IPS-NIHi7 (cell line): ENCODE data around the gene ABCC4.

ENCODE experiments used
- DNase-seq: peaks from one replicate; pipeline ENCODE4 v3.0.0; 2012; ENCODE audit warnings: mixed read lengths; ENCODE audit errors: extremely low spot score

Gene ABCC4

GRCh38 chr13:95233026-95233635, 68.1 kb downstream of the ABCC4 start:
- no peak for DNase-seq

- no peak for DNase-seq
Observed at GRCh38 chr13:95231393-95231792, 69.9 kb downstream of the ABCC4 start.

GRCh38 chr13:95229855-95230254, 71.4 kb downstream of the ABCC4 start:
- DNase-seq, result no peak

- no peak for DNase-seq
Observed at GRCh38 chr13:95228130-95228529, 73.1 kb downstream of the ABCC4 start.

DNA sequence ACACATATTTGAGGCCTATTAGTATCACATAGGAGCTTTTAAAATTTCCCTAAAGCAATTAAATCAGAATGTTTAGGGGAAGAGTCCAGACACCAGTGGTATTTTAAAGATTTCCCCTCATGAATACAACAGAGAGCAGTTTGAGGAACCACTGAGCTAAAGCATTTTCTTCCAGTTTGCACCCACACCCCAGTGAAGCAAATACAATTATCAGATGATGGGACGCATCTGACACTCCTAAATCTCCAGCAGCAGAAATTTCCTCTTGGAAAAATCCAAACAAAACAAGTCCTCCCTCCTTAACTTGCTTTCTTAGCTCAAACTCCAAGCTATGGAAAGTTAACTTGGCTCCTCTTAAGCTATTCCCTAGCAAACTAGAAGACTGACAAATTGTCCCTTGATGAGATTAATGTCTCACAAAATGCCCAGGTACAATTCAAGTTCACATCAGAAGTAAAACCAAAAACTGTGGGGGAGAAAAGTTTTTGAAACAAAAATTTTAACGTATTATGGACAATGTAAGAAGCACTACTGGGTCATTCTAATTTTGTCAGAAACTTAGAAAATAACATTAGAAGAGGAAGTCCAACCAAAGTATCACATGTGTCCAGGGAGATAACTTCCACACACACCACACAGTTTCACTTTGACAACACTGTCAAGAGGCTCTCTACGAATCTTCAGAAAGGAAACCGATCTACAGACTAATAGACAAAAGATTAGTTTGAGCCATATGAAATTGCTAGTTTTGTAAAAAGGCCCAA, 74.1 kb downstream of the ABCC4 start:
- no peak for DNase-seq

DNA sequence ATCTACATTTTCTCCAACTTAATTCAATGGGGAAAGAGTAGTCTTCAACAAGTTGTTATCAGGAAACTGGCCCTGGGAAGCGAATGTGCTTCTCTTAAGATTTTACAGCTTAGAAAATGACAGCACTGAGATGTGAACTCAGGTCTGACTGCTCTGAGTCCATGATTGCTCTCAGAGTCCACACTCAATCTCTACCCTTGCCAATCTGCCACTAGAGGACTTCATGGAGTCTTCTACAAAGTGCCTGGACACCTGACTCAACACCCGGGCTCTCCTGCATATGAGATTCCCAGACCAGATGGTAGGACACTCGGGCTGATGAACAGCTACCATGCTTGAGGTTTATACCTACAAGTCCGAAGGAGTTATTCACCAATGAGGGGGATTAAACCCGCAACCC, 74.8 kb downstream of the ABCC4 start:
- DNase-seq, result no peak

DNA sequence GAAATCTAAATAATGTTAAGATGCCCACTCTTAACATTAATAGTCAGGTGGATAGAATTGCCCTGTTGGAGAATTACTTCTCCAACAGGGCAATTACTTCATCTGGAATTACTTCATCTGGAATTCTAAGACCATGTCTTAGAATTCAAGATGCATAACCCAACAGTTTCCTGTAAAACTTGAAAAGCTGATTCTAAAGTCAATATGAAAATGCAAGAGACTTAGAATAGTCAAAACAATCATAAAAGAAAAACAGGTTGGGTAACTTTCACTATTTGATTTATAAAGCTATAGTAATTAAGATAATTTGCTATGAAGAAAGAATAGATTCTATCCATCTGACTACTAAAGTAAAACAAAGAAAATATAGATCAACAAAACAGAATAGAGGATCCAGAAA, 75.2 kb downstream of the ABCC4 start:
- DNase-seq, result no peak

GRCh38 chr13:95224064-95224463, 77.2 kb downstream of the ABCC4 start:
- no peak for DNase-seq

GRCh38 chr13:95222733-95223018, 78.6 kb downstream of the ABCC4 start:
- DNase-seq, result no peak

GRCh38 chr13:95221971-95222732, 79.1 kb downstream of the ABCC4 start:
- no peak for DNase-seq

GRCh38 chr13:95220611-95221010, 80.6 kb downstream of the ABCC4 start:
- no peak for DNase-seq

DNA sequence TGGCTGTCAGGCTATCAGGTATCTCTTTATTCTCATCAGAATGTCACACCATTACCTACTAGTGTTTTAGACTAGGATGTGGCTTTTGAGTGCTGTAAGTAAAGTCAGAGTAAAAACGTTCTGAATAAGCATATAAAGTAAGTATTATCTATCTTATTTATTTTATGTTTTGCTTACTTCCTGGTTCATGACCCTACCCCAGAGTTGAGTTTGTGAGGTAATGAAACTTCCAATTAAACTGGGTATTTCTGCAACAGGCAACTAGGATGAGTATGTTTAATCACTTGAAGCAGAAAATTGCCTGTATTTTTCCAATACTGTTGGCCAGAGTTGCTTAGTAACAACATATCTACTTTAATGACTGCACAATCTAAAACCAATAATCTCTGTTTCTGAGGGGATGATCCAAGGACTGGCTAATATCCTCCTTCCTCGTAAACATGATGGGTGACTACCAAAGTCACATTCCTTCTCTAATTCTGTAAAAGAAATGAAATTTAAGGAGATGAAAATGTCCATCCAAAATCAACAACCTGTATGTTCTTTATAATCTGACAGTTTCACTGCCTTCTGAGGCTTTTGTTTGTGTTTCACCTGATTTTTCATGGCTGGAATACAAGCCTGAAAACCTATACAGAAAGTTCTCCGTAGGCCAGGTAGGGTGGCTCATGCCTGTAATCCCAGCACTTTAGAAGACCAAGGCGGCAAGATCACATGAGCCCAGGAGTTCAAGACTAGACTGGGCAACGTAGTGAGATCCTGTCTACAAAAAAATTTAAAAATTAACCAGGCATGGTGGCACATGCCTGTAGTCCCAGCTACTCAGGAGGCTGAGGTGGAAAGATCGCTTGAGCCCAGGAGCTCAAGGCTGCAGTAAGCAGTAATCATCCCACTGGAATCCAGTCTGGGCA, 83.1 kb downstream of the ABCC4 start:
- DNase-seq, result no peak

DNA sequence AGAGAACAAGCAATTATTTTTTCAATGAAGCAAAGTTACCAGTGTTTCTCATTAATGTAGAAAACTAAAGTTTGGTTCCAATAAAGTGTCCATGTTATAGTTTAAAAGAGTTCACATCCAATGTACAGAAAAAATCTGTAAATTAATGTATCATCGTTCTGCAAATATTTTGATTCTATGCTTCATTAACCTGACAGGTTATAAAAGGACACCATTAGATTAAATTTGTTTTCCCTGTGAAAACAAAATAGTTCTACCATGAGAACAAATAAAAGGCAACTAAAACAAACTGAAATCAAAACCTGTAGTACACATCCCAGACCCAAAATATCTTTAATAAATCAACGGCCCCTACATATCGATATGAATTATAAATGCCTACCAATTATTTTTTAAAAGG, 85.1 kb downstream of the ABCC4 start:
- no peak for DNase-seq

DNA sequence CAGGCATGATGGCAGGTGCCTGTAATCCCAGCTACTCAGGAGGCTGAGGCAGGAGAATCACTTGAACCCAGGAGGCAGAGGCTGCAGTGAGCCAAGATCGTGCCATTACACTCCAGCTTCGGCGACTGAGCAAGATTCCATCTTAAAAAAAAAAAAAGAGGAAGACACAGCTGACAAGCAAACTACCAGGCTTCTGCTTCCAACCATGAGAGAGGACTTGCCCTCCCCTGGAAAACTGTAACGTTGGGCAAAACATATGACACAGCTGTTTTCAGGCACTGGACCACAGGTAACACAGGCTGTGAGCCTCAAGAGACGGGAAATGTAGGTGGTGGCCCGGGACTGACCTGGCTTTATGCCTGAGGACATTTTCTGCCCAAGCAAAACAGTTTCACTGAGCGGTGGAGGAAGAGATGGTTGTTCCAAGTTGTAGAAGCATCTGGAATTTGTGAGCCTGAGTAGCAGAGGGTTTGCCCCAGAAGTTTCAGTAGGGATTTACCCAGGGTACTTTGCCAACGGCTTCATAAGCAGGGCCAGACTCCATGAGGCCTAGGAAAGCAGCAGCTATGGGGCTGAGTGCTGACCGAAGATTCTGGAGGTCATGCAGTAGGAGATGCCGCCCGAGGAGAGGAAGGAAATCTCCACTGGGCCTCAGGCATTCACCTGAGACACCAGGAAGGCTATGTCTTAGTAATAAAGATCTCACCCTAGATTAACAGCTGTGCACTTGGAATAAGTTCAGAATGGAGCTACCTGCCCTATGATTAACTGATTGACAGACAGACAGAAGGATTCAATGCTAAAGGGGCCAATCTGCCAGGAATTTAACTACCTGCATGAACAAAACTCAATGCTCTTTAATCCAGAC, 88.0 kb downstream of the ABCC4 start:
- DNase-seq, result no peak

DNA sequence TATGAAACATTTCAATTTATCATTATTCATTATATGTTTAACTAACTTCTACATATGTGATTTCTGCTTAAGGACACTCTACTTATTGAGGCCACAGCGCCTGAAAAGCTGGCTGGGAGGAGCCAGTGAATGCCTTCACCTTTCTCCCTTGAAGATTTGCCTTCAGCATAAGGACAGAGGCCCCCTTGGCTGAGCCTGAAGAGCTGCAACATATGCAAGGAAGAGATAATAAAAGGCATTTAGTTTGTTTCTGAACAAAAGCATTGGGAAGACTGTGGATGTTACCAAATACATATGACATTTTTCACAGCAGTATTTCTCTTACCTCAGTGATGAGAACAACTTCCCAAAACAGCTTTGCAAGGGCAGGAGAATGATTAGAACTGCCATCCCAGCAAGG, 92.1 kb downstream of the ABCC4 start:
- DNase-seq, result no peak

DNA sequence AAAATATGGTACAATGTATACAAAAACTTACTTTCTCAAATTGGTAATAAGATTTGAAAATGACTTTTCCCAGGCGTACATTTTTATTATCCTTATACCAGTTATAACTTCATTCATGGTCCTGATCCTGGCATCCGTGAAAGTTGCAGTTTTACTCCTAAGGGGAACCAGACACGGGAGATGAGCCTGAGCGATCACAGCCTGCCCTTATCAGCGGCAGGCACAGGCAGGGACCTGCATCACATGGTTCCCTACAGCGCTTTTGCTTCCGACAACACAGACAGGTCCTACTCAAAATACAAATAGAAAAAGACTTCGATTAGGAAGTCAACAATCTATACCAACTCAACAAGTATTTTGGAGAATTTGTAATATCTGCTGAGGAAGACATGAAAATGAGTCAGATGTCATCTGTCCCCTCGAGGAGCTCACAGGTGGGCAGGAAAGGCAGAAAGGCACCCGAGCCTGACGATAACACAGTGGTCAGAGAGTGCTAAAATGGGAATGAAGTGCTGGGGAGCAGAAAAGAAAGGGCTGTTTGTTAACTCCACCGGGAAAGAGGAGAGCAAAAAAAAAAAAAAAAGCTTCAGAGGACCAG, 93.4 kb downstream of the ABCC4 start:
- no peak for DNase-seq

GRCh38 chr13:95206116-95206515, 95.1 kb downstream of the ABCC4 start:
- no peak for DNase-seq

DNA sequence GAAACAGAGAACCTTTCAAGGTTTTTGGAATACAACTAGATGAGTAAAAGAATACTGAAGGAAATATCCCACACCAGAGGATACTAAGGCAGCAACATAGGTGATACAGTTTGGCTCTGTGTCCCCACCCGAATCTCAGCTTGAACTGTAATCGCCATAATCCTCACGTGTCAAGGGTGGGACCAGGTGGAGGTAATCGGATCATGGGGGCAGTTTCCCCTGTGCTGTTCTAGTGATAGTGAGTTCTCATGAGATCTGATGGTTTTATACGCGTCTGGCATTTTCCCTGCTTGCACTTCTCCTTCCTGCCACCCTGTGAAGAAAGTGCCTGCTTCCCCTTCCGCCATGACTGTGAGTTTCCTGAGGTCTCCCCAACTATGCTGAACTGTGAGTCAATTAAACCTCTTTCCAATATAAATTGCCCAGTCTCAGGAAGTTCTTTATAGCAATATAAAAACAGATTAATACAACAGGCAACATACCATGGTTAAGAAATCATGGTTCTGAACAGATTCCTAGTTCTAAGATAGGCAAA, 97.0 kb downstream of the ABCC4 start:
- DNase-seq, result no peak

- DNase-seq, result no peak
Observed at GRCh38 chr13:95201814-95202651, 99.2 kb downstream of the ABCC4 start.
